C1 segment of cervical spinal cord (tissue), 14 donors: Measurements from ENCODE around the gene OPN5.

Experiments used
- DNase-seq, 14 donors: peaks; one replicate each; lab custom pipeline; 2025; lab: John Stamatoyannopoulos, UW

OPN5 gene

GRCh38 chr6:47788498-47788884 is 6.7 kb downstream of the OPN5 start:
- no peak for DNase-seq

GRCh38 chr6:47789553-47789952 is 7.7 kb downstream of the OPN5 start:
- no peak for DNase-seq

- DNase-seq: no peak
Measured at GRCh38 chr6:47792216-47792733, 10.4 kb downstream of the OPN5 start.

GRCh38 chr6:47794577-47795135 is 12.8 kb downstream of the OPN5 start:
- DNase-seq: no peak

- no peak for DNase-seq
Measured at GRCh38 chr6:47801984-47802383, 20.2 kb downstream of the OPN5 start.

- no peak for DNase-seq
Measured at GRCh38 chr6:47804821-47805220, 23.0 kb downstream of the OPN5 start.

GRCh38 chr6:47809873-47810272 is 28.0 kb downstream of the OPN5 start:
- DNase-seq: no peak

GRCh38 chr6:47810885-47811284 is 29.1 kb downstream of the OPN5 start:
- no peak for DNase-seq

GRCh38 chr6:47811443-47811842 is 29.6 kb downstream of the OPN5 start:
- DNase-seq: no peak

- DNase-seq: no peak
Measured at GRCh38 chr6:47817749-47818148, 35.9 kb downstream of the OPN5 start.

GRCh38 chr6:47819461-47819860 is 37.6 kb downstream of the OPN5 start:
- DNase-seq: no peak

- DNase-seq: no peak
Measured at GRCh38 chr6:47822856-47823554, 41.2 kb downstream of the OPN5 start.

GRCh38 chr6:47832386-47833100 is 50.7 kb downstream of the OPN5 start:
- DNase-seq: no peak

GRCh38 chr6:47834196-47834595 is 52.4 kb downstream of the OPN5 start:
- no peak for DNase-seq

- DNase-seq: no peak
Measured at GRCh38 chr6:47836046-47836445, 54.2 kb downstream of the OPN5 start.

- no peak for DNase-seq
Measured at GRCh38 chr6:47836639-47837038, 54.8 kb downstream of the OPN5 start.

GRCh38 chr6:47839645-47840044 is 57.8 kb downstream of the OPN5 start:
- no peak for DNase-seq

- DNase-seq: no peak
Measured at GRCh38 chr6:47844881-47845280, 63.0 kb downstream of the OPN5 start.

- DNase-seq: no peak
Measured at GRCh38 chr6:47846752-47847151, 64.9 kb downstream of the OPN5 start.

- DNase-seq: no peak
Measured at GRCh38 chr6:47851091-47851490, 69.3 kb downstream of the OPN5 start.

- DNase-seq: no peak
Measured at GRCh38 chr6:47852727-47853126, 70.9 kb downstream of the OPN5 start.

- DNase-seq: no peak
Measured at GRCh38 chr6:47853766-47854165, 71.9 kb downstream of the OPN5 start.

GRCh38 chr6:47854971-47855370 is 73.1 kb downstream of the OPN5 start:
- no peak for DNase-seq
